Measurements from ENCODE around the gene DNAJA3. TPM values are rescaled to one million over a fixed set of nuclear protein-coding genes. Genes with fewer than 3 reads are reported as not detected.

DNAJA3 gene
- total RNA-seq, 1 experiment from 2014 or later = 56.2 TPM

DNA sequence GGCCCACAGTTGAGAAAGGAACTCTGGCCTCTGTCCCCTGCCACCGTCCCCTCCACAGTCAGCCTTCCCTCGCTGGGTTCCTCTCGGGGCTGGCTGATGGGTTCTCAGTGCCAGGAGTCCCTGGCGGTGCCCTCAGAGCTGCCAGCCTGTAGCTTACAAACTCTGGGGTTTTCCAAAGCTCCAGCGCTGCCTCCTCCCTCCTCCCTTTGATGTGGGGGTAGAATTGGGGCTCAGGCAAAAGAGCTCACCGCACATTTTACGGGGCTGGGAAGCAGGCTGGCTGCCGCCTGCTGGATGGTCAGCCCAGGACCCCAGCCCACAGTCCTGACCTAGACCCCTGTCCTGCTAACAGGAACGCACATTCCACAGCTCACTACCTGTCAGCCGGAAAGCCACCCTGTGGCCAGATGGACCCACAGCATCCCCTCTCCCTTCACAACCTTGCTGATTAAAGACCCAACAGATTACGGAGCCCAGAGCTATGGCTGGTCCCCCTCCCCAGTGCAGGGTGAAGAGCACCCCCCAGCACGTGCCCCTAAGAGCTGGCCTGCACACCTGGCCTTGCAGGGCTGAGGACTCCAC is 48.0 kb upstream of the DNAJA3 start:
- no peak for DNase-seq
- no peak overlapping the region for H4K91ac ChIP-seq (ENCODE audit: insufficient read length, low read depth, low read length)
- no peak overlapping the region for H3K27ac ChIP-seq (ENCODE audit: insufficient read length, low read depth, low read length)
- no peak overlapping the region for H3K14ac ChIP-seq (ENCODE audit: insufficient read depth, low read length)
- H3K4me1 ChIP-seq (ENCODE audit: insufficient read depth, low read length) = peaks cover 11% of the 10 kb centered on the region; the same call in 1 of the 2 replicates
- H3K56ac ChIP-seq (ENCODE audit: insufficient read length, low read depth, low read length) = no peak overlapping the region
- no peaks in the 10 kb centered on the region for H3K9me3 ChIP-seq (ENCODE audit: control insufficient read depth, low read depth, low read length)
- no peak overlapping the region for H3K4me2 ChIP-seq (ENCODE audit: insufficient read depth, insufficient read length, low read length)
- no peak overlapping the region for H3T11ph ChIP-seq (ENCODE audit: low read length)
- no peak overlapping the region for H3K9ac ChIP-seq (ENCODE audit: extremely low read depth, insufficient read length, low read length)
- no peak overlapping the region for H3K23ac ChIP-seq (ENCODE audit: insufficient read length, low read depth, low read length)
- no peak overlapping the region for H2BK120ac ChIP-seq (ENCODE audit: low read depth, low read length, poor library complexity, severe bottlenecking)
- H2BK12ac ChIP-seq (ENCODE audit: insufficient read length, low read depth, low read length) = no peak overlapping the region
- Mint-ChIP-seq H3K27me3 (ENCODE audit: low read depth) (no peaks in the 10 kb centered on the region), H3K4me3 (peak overlapping the region in 1 of 2 experiments; percentile 43; a peak in 3 of 5 replicates), H3K9me3 (no peaks in the 10 kb centered on the region), H3K36me3 (ENCODE audit: insufficient read depth in 1 of 3, low read depth in 3 of 3) (peaks cover 0 to 3% (median 3%) of the 10 kb centered on the region in 3 experiments; a peak in 2 of 7 replicates), H3K27ac (peak overlapping the region; percentile 27 to 93 (median 41); a peak in 3 of 7 replicates), H3K4me1 (peaks cover 31 to 58% of the 10 kb centered on the region in 2 experiments)
- TF ChIP-seq, protein P1, sequence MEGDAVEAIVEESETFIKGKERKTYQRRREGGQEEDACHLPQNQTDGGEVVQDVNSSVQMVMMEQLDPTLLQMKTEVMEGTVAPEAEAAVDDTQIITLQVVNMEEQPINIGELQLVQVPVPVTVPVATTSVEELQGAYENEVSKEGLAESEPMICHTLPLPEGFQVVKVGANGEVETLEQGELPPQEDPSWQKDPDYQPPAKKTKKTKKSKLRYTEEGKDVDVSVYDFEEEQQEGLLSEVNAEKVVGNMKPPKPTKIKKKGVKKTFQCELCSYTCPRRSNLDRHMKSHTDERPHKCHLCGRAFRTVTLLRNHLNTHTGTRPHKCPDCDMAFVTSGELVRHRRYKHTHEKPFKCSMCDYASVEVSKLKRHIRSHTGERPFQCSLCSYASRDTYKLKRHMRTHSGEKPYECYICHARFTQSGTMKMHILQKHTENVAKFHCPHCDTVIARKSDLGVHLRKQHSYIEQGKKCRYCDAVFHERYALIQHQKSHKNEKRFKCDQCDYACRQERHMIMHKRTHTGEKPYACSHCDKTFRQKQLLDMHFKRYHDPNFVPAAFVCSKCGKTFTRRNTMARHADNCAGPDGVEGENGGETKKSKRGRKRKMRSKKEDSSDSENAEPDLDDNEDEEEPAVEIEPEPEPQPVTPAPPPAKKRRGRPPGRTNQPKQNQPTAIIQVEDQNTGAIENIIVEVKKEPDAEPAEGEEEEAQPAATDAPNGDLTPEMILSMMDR (conservative IDR thresholded peaks at IDR 0.05) = peak; percentile 58
- no peak overlapping the region for H2BK5ac ChIP-seq (ENCODE audit: insufficient read length, low read length)
- peaks cover 1% of the 10 kb centered on the region; the same call in 1 of the 2 replicates for H3K79me2 ChIP-seq (ENCODE audit: insufficient read depth, low read length)
- no peaks in the 10 kb centered on the region for H3K27me3 ChIP-seq (ENCODE audit: insufficient read depth, low read length)
- H3K18ac ChIP-seq (ENCODE audit: insufficient read length, low read depth, low read length) = no peak overlapping the region
- H3K4ac ChIP-seq (ENCODE audit: low read depth, low read length) = no peak overlapping the region
- H2AFZ ChIP-seq (ENCODE audit: low read length) = no peak overlapping the region
- no peak overlapping the region for H4K8ac ChIP-seq (replicated peaks; ENCODE audit: insufficient read length, low read depth, low read length)
- H2BK15ac ChIP-seq (ENCODE audit: low read depth, low read length) = no peak overlapping the region
- no peaks in the 10 kb centered on the region for H3K79me1 ChIP-seq (ENCODE audit: insufficient read depth, low read depth, low read length, poor library complexity, severe bottlenecking)
- no CpG with 5 or more reads among the region's 12 CpGs for WGBS (ENCODE audit: extremely low coverage, insufficient read length, low lambda C conversion rate)
- no peaks in the 10 kb centered on the region for H4K20me1 ChIP-seq (ENCODE audit: control insufficient read depth, insufficient read depth, insufficient read length)
- no peaks in the 10 kb centered on the region for H3K23me2 ChIP-seq (ENCODE audit: insufficient read length, low read depth, low read length, poor library complexity, severe bottlenecking)
- no peak overlapping the region for H2BK20ac ChIP-seq (ENCODE audit: low read depth, low read length, poor library complexity, severe bottlenecking)
- H4K5ac ChIP-seq (ENCODE audit: insufficient read length, low read depth, low read length) = no peak overlapping the region
- H2AK5ac ChIP-seq (ENCODE audit: insufficient read length, low read length) = no peak overlapping the region

Measured in H9 (cell line).